ENCODE results near the gene LAMB2.

DNA sequence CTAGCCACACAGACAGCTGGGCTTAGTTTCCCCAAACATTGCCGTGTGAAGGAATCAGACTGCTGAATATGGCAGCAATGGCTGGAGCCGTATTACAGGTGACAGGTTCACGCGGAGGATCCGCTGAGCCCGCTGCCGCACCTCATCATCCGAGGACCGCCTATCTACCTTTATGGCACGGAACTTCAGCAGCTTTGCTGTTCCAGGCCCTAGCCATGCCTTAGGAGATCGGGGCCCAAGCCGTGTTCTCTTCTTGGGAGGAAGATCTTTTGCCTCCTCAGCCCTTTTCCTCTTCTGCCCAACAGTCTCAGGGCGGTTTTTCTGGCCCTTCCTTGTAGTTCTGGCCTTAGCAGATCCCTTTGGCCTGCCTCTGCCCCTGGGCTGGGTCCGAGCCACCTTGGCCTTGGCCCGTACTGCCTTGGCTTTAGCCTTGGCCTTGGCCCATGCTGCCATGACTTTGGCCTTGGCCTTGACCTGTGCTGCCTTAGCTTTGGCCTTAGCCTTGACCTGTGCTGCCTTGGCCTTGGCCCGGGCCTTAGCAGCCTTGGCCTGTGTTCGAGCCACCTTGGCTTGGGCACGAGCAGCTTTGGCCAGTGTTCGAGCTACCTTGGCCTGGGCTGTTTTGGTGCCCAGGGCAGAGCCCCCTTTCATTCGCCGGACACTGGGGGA lies 30.0 kb upstream of the LAMB2 start:
- no peak for TF ChIP-seq POLR2A (IDR thresholded peaks at IDR 0.05)
- TF ChIP-seq, protein P1, sequence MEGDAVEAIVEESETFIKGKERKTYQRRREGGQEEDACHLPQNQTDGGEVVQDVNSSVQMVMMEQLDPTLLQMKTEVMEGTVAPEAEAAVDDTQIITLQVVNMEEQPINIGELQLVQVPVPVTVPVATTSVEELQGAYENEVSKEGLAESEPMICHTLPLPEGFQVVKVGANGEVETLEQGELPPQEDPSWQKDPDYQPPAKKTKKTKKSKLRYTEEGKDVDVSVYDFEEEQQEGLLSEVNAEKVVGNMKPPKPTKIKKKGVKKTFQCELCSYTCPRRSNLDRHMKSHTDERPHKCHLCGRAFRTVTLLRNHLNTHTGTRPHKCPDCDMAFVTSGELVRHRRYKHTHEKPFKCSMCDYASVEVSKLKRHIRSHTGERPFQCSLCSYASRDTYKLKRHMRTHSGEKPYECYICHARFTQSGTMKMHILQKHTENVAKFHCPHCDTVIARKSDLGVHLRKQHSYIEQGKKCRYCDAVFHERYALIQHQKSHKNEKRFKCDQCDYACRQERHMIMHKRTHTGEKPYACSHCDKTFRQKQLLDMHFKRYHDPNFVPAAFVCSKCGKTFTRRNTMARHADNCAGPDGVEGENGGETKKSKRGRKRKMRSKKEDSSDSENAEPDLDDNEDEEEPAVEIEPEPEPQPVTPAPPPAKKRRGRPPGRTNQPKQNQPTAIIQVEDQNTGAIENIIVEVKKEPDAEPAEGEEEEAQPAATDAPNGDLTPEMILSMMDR (IDR thresholded peaks at IDR 0.05) = no peak
